A549 (cell line): ENCODE measurements around the gene WDR35. TPM values are rescaled to one million over a fixed set of nuclear protein-coding genes. Genes with fewer than 3 reads are reported as not detected.

Experiments
- ATAC-seq, 2 experiments: fragments of 200-7000 bp in 1 of 2; fragments of >200 bp in 1 of 2; cut with Nextera tagmentation in 1 of 2; cut with Tn5 transposase in 1 of 2; 3 replicates each; pipeline versions ENCODE4 v1.8.0 to v1.9.1; 2018 to 2020; ENCODE audit warnings: mild to moderate bottlenecking in 1 of 2, moderate library complexity in 1 of 2
- CTCF ChIA-PET: fragments of 300-600 bp; sonication (Branson Sonifier 250); formaldehyde crosslinking; extraction: SDS; loops from one replicate; lab custom pipeline; 2021; ENCODE audit warnings: antibody characterized with exemption, inconsistent platforms; lab: Yijun Ruan, JAX
- POLR2A ChIA-PET: fragments of 350-600 bp; formaldehyde crosslinking; extraction: SDS; loops from one replicate; lab custom pipeline; 2021; ENCODE audit warnings: antibody characterized with exemption, inconsistent platforms; lab: Yijun Ruan, JAX
- DNase-seq, 2 experiments: peaks; one replicate each; pipeline versions ENCODE4 v3.0.0 to v3.0.0-alpha.2; 2011 to 2016; ENCODE audit warnings: low read depth in 1 of 2, low spot score in 1 of 2
- FAIRE-seq: peaks from 2 replicates; lab custom pipeline; 2011; peaks lifted over from hg19 to GRCh38; lab: Jason Lieb, UNC
- H3K27ac ChIP-seq, 2 experiments: fragments of >200 bp; sonication (Bioruptor Twin); formaldehyde crosslinking; 3 replicates each; pipeline ENCODE4 v1.5.1; 2016 to 2017
- H3K4me1 ChIP-seq: fragments of >200 bp; sonication (Bioruptor Twin); formaldehyde crosslinking; 3 replicates; pipeline ENCODE4 v1.6.1; 2016
- H3K4me2 ChIP-seq: fragments of >200 bp; sonication (Bioruptor Twin); formaldehyde crosslinking; 3 replicates; pipeline ENCODE4 v1.6.1; 2016
- H3K4me3 ChIP-seq: fragments of >200 bp; sonication (Bioruptor Twin); formaldehyde crosslinking; 3 replicates; pipeline ENCODE4 v1.5.1; 2016
- H3K9me3 ChIP-seq: fragments of >200 bp; sonication (Bioruptor Twin); formaldehyde crosslinking; 3 replicates; pipeline ENCODE4 v1.6.1; 2016
- BCL3 ChIP-seq: fragments of >200 bp; sonication (Bioruptor Twin); formaldehyde crosslinking; IDR thresholded peaks from 3 replicates; pipeline ENCODE4 v1.6.1; 2016
- CBX2 ChIP-seq: fragments of 200-600 bp; sonication (generic); IDR thresholded peaks from 2 replicates; pipeline ENCODE4 v1.6.1; 2016; ENCODE audit warnings: low read depth, mild to moderate bottlenecking, borderline replicate concordance
- CEBPB ChIP-seq, 2 experiments: fragments of >200 bp in 1 of 2; sonication (Bioruptor Twin) in 1 of 2; formaldehyde crosslinking in 1 of 2; IDR thresholded peaks; 2 replicates each; pipeline ENCODE4 v1.6.1; 2012 to 2016
- CHD2 ChIP-seq: fragments of 150-350 bp; IDR thresholded peaks from 2 replicates; pipeline ENCODE4 v1.6.1; 2014; ENCODE audit warnings: low read length; ENCODE audit not compliant: partially characterized antibody
- CTCF ChIP-seq: fragments of >200 bp; sonication (Bioruptor Twin); formaldehyde crosslinking; IDR thresholded peaks from 3 replicates; pipeline ENCODE4 v1.5.1; 2016
- EHF ChIP-seq: fragments of 250-450 bp; sonication (Bioruptor Pico); IDR thresholded peaks from 2 replicates; pipeline ENCODE4 v1.5.0; 2020; ENCODE audit warnings: mild to moderate bottlenecking
- EHMT2 ChIP-seq: fragments of 200-600 bp; sonication (generic); IDR thresholded peaks from 2 replicates; pipeline ENCODE4 v1.6.1; 2016; ENCODE audit warnings: antibody characterized with exemption, low read depth, mild to moderate bottlenecking, moderate library complexity
- HMGXB4 ChIP-seq: fragments of 250-450 bp; sonication (Bioruptor Pico); IDR thresholded peaks from 2 replicates; pipeline ENCODE4 v1.5.0; 2021; ENCODE audit warnings: mild to moderate bottlenecking, moderate library complexity, borderline replicate concordance
- HOXB5 ChIP-seq: fragments of 250-450 bp; sonication (Bioruptor Pico); IDR thresholded peaks from 2 replicates; pipeline ENCODE4 v1.5.0; 2020; ENCODE audit warnings: mild to moderate bottlenecking, moderate library complexity
- JUN ChIP-seq, 2 experiments: fragments of >200 bp; sonication (Bioruptor Twin); formaldehyde crosslinking; IDR thresholded peaks; 2 replicates in 1 of 2; 3 replicates in 1 of 2; pipeline ENCODE4 v1.6.1; 2016 to 2017
- MAZ ChIP-seq: fragments of 150-350 bp; IDR thresholded peaks from 2 replicates; pipeline ENCODE4 v1.6.1; 2014; ENCODE audit warnings: antibody characterized with exemption, low read depth, low read length, borderline replicate concordance
- PHF8 ChIP-seq: fragments of 200-600 bp; sonication (generic); IDR thresholded peaks from 2 replicates; pipeline ENCODE4 v1.6.1; 2016; ENCODE audit warnings: low read depth, mild to moderate bottlenecking, antibody characterized with exemption, moderate library complexity, borderline replicate concordance
- POLR2AphosphoS2 ChIP-seq: conservative IDR thresholded peaks from 2 replicates; pipeline ENCODE4 v1.6.1; 2012; ENCODE audit warnings: low read length, improper control_type of control experiment, inconsistent platforms
- RAD21 ChIP-seq, 2 experiments: fragments of >200 bp in 1 of 2; sonication (Bioruptor Twin) in 1 of 2; formaldehyde crosslinking in 1 of 2; IDR thresholded peaks in 1 of 2; conservative IDR thresholded peaks in 1 of 2; 2 replicates in 1 of 2; 3 replicates in 1 of 2; pipeline ENCODE4 v1.6.1; 2012 to 2018; ENCODE audit warnings: inconsistent platforms in 1 of 2
- RFX5 ChIP-seq: fragments of 450-650 bp; IDR thresholded peaks from 2 replicates; pipeline ENCODE4 v1.7.1; 2014; ENCODE audit warnings: antibody characterized with exemption, mild to moderate bottlenecking, moderate library complexity
- SMC3 ChIP-seq: fragments of >200 bp; sonication (Bioruptor Twin); formaldehyde crosslinking; IDR thresholded peaks from 3 replicates; pipeline ENCODE4 v1.6.1; 2018; ENCODE audit warnings: inconsistent platforms
- TFCP2L1 ChIP-seq: fragments of 250-450 bp; sonication (Bioruptor Pico); IDR thresholded peaks from 2 replicates; pipeline ENCODE4 v1.5.0; 2021; ENCODE audit warnings: mild to moderate bottlenecking
- TP53 ChIP-seq: fragments of 250-450 bp; sonication (Bioruptor Pico); IDR thresholded peaks from 2 replicates; pipeline ENCODE4 v1.5.0; 2021; ENCODE audit warnings: mild to moderate bottlenecking, moderate library complexity
- WGBS: methylation state at CpG from one replicate; pipeline ENCODE4 v1.1.6; 2017; ENCODE audit errors: missing lambda C conversion rate; 5-methylcytosine and 5-hydroxymethylcytosine counted together
- polyA plus RNA-seq, 4 experiments: library from polyadenylated mRNA; depleted of rRNA in 3 of 4; stranded (reverse); fragments of >200 nt; fragmentation: RNase III in 1 of 4; extraction: RNeasy Plus Mini Kit Qiagen cat#74134 plus additional on column Dnase treatment in 1 of 4; gene quantifications; 2 replicates in 3 of 4; 3 replicates in 1 of 4; pipeline ENCODE4 v1.2.3, GENCODE V29; 2011 to 2017

WDR35 gene
- polyA plus RNA-seq, 2 of the 4 experiments (the other 2 are of a cell fraction) = 12.1 to 28.5 TPM

- Histone ChIP-seq H3K4me2 (no peak overlapping the region), H3K27ac (no peak overlapping the region), H3K4me3 (no peak overlapping the region)
- POLR2A ChIA-PET = no interaction called here
- FAIRE-seq (no peak), DNase-seq (no peak)
- TF ChIP-seq BCL3 (no peak), TP53 (no peak), HOXB5 (CRISPR knock-in tag) (no peak)
- TF ChIP-seq, all 56 proteins: peak for 0
- ATAC-seq = no peak
- Histone ChIP-seq H3K9me3 (peaks cover 28% of the 10 kb centered on the region), H3K4me1 (no peaks in the 10 kb centered on the region)
- 86% methylated on average over 2 of the region's 2 CpGs for WGBS
- CTCF ChIA-PET = interaction anchor here (1.2 to 1.9 kb wide), 3 partner anchors 15 to 76 kb away, joined by 3 to 5 read pairs (median 4); partner anchors contain the start of gene LAPTM4A
Observed at GRCh38 chr2:20018601-20019152, 28.8 kb upstream of the WDR35 start.

- Histone ChIP-seq H3K9me3 (peaks cover 20% of the 10 kb centered on the region), H3K4me3 (no peak overlapping the region), H3K27ac (no peak overlapping the region), H3K4me2 (no peak overlapping the region), H3K4me1 (peaks cover 10% of the 10 kb centered on the region; the same call in 1 of the 3 replicates)
- ATAC-seq (no peak), FAIRE-seq (no peak), DNase-seq (no peak)
- ChIA-PET POLR2A (interaction anchor here (1.3 kb wide), 2 partner anchors 75 to 77 kb away, joined by 3 to 5 read pairs; no protein-coding TSS in a partner anchor), CTCF (interaction anchor here (0.7 to 8.6 kb wide), 33 partner anchors 8 to 271 kb away, joined by 3 to 146 read pairs (median 10); partner anchors contain the start of genes LAPTM4A and SDC1)
- TF ChIP-seq CHD2 (no peak), JUN (IDR thresholded peaks at IDR 0.05) (no peak), PHF8 (no peak), HMGXB4 (CRISPR knock-in tag) (no peak), MAZ (no peak)
Observed at GRCh38 chr2:20016346-20016745, 26.4 kb upstream of the WDR35 start.

GRCh38 chr2:20015482-20016083 is 25.7 kb upstream of the WDR35 start:
- Histone ChIP-seq H3K9me3 (peaks cover 13% of the 10 kb centered on the region), H3K27ac (no peak overlapping the region), H3K4me1 (peaks cover 10% of the 10 kb centered on the region; the same call in 1 of the 3 replicates), H3K4me2 (no peak overlapping the region), H3K4me3 (no peak overlapping the region)
- ATAC-seq (peak in 1 of 2 experiments; percentile 42; a peak in 3 of 6 replicates), FAIRE-seq (no peak), DNase-seq (peak; percentile 40 to 70)
- TF ChIP-seq CEBPB (IDR thresholded peaks at IDR 0.05) (no peak), EHF (CRISPR knock-in tag) (no peak), SMC3 (peak; percentile 77), RAD21 (conservative IDR thresholded peaks at IDR 0.05 in 1 of 2, IDR thresholded peaks at IDR 0.05 in 1 of 2) (peak; percentile 75 to 76), POLR2AphosphoS2 (no peak), CBX2 (no peak), EHMT2 (no peak), RFX5 (no peak), CTCF (peak; percentile 84), TFCP2L1 (CRISPR knock-in tag) (no peak)
- CTCF ChIA-PET = interaction anchor here (0.6 to 8.6 kb wide), 59 partner anchors 8 to 315 kb away, joined by 3 to 146 read pairs (median 6); partner anchors contain the start of genes LAPTM4A and SDC1
- POLR2A ChIA-PET = interaction anchor here (0.8 to 1.5 kb wide), 4 partner anchors 26 to 78 kb away, joined by 3 to 11 read pairs (median 4); partner anchors contain the start of genes LAPTM4A and WDR35
- WGBS = 16% methylated on average over 2 of the region's 2 CpGs
